ENCODE results near the gene HMGCS2.

DNA sequence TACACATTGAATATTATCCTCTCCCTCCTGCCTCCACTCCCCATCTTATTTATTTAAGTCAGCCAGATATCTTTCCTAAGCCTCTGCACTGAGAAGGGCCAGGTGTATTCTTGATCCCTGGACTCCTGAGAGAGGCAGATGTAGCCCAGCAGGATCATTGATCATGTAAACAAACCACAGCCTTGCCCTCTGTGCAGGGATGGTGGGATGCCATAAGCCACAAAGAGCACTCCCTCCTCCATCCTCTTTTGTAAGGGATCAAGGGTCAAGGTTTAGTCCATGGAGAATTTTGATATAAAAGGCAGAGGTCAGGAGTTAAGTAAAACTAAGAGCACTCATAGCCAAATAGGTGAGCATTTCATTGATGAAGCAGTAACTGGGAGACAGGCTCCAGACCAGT lies 39.7 kb downstream of the HMGCS2 start:
- TF ChIP-seq, protein P1, sequence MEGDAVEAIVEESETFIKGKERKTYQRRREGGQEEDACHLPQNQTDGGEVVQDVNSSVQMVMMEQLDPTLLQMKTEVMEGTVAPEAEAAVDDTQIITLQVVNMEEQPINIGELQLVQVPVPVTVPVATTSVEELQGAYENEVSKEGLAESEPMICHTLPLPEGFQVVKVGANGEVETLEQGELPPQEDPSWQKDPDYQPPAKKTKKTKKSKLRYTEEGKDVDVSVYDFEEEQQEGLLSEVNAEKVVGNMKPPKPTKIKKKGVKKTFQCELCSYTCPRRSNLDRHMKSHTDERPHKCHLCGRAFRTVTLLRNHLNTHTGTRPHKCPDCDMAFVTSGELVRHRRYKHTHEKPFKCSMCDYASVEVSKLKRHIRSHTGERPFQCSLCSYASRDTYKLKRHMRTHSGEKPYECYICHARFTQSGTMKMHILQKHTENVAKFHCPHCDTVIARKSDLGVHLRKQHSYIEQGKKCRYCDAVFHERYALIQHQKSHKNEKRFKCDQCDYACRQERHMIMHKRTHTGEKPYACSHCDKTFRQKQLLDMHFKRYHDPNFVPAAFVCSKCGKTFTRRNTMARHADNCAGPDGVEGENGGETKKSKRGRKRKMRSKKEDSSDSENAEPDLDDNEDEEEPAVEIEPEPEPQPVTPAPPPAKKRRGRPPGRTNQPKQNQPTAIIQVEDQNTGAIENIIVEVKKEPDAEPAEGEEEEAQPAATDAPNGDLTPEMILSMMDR (IDR thresholded peaks at IDR 0.05; ENCODE audit: low read depth, low read length), result no peak
- no peak for TF ChIP-seq POLR2A (IDR thresholded peaks at IDR 0.05; ENCODE audit: extremely low read depth, insufficient read length)

Measured in NB4 (cell line).